A673 (cell line): ENCODE results near the gene BPIFB2. TPM values are rescaled to one million over a fixed set of nuclear protein-coding genes. Genes with fewer than 3 reads are reported as not detected.

ENCODE experiments used
- BruUV-seq: library from RNA; stranded (reverse); fragments of 400-500 nt; replicated peaks from 2 replicates; lab custom pipeline; 2021; lab: Mats Ljungman, UMichigan
- CTCF ChIA-PET: fragments of 300-600 bp; sonication (Branson Sonifier 250); formaldehyde crosslinking; loops from one replicate; lab custom pipeline; 2022; ENCODE audit warnings: antibody characterized with exemption; lab: Charles Lee
- POLR2A ChIA-PET: fragments of 300-600 bp; sonication (Branson Sonifier 250); formaldehyde crosslinking; loops from one replicate; lab custom pipeline; 2022; ENCODE audit warnings: antibody characterized with exemption; ENCODE audit not compliant: low non-redundant PET; lab: Charles Lee
- DNase-seq: peaks from one replicate; pipeline ENCODE4 v3.0.0-alpha.2; 2015; ENCODE audit warnings: low spot score
- H3K27ac ChIP-seq: fragments of 200-600 bp; sonication (generic); 2 replicates; pipeline ENCODE4 v1.5.1; 2016; ENCODE audit warnings: mixed run types, low read depth, mild to moderate bottlenecking, mixed read lengths, antibody characterized with exemption, low read length; ENCODE audit not compliant: poor library complexity, severe bottlenecking
- H3K27me3 ChIP-seq: fragments of 200-600 bp; sonication (generic); replicated peaks from 2 replicates; pipeline ENCODE4 v1.6.1; 2017; ENCODE audit warnings: mixed run types, low read depth, mild to moderate bottlenecking, mixed read lengths, antibody characterized with exemption, low read length; ENCODE audit not compliant: insufficient read depth, poor library complexity
- H3K36me3 ChIP-seq: fragments of 200-600 bp; sonication (generic); 2 replicates; pipeline ENCODE4 v1.6.1; 2016; ENCODE audit warnings: mixed run types, mild to moderate bottlenecking, mixed read lengths, antibody characterized with exemption, low read length; ENCODE audit not compliant: insufficient read depth, poor library complexity, severe bottlenecking
- H3K4me1 ChIP-seq: fragments of 200-600 bp; sonication (generic); 2 replicates; pipeline ENCODE4 v1.6.1; 2017; ENCODE audit warnings: mixed run types, mild to moderate bottlenecking, mixed read lengths, antibody characterized with exemption, low read length; ENCODE audit not compliant: insufficient read depth, poor library complexity, severe bottlenecking
- H3K4me3 ChIP-seq: fragments of 200-600 bp; sonication (generic); 2 replicates; pipeline ENCODE4 v1.5.1; 2016; ENCODE audit warnings: low read depth, mixed run types, mild to moderate bottlenecking, mixed read lengths, low read length; ENCODE audit not compliant: poor library complexity, severe bottlenecking
- H3K9me3 ChIP-seq: fragments of 200-600 bp; sonication (generic); 2 replicates; pipeline ENCODE4 v1.6.1; 2016; ENCODE audit warnings: mixed run types, low read depth, mild to moderate bottlenecking, mixed read lengths, antibody characterized with exemption, low read length; ENCODE audit not compliant: poor library complexity, severe bottlenecking
- CTCF ChIP-seq: fragments of 300-800, 200-600 bp; sonication (generic); conservative IDR thresholded peaks from 2 replicates; pipeline ENCODE4 v1.5.1; 2017; ENCODE audit warnings: low read depth, mild to moderate bottlenecking, antibody characterized with exemption, low read length, moderate library complexity, mixed read lengths
- EZH2 ChIP-seq: fragments of 200-600 bp; sonication (generic); IDR thresholded peaks from 2 replicates; pipeline ENCODE4 v1.6.1; 2017; ENCODE audit warnings: borderline replicate concordance, low read depth, mild to moderate bottlenecking, mixed read lengths, antibody characterized with exemption, low read length; ENCODE audit not compliant: poor library complexity, severe bottlenecking
- intact Hi-C: fragments of 100-400 bp; cut with micrococcal nuclease; formaldehyde crosslinking; loops from one replicate; pipeline ENCODE4 v1.10.0; 2022; ENCODE audit not compliant: unreplicated experiment
- total RNA-seq: library from RNA; stranded (reverse); gene quantifications from 2 replicates; pipeline ENCODE4 v1.2.3, GENCODE V29; 2021

The BPIFB2 gene
- total RNA-seq, 1 experiment from 2014 or later: not detected

GRCh38 chr20:33015114-33015484 is 7.6 kb downstream of the BPIFB2 start:
- DNase-seq: no peak
- POLR2A ChIA-PET: interaction anchor here (0.6 kb wide), 1 partner anchor 45 kb away, joined by 3 read pairs; no protein-coding TSS in a partner anchor
- Histone ChIP-seq H3K36me3 (no peaks in the 10 kb centered on the region), H3K4me3 (no peak overlapping the region), H3K27me3 (peaks cover 61% of the 10 kb centered on the region), H3K27ac (no peak overlapping the region), H3K4me1 (no peaks in the 10 kb centered on the region), H3K9me3 (no peaks in the 10 kb centered on the region)
- BruUV-seq: no TSS peak
- TF ChIP-seq EZH2: no peak
- no peak for TF ChIP-seq CTCF
- intact Hi-C loops: no loop called here
- CTCF ChIA-PET: no interaction called here

- no TSS peak for BruUV-seq
- ChIA-PET POLR2A (interaction anchor here (0.6 kb wide), 1 partner anchor 44 kb away, joined by 3 read pairs; no protein-coding TSS in a partner anchor), CTCF (no interaction called here)
- H3K4me1 ChIP-seq: no peaks in the 10 kb centered on the region
- intact Hi-C loops: no loop called here
- H3K4me3 ChIP-seq: no peak overlapping the region
- TF ChIP-seq EZH2 (no peak), CTCF (no peak)
- H3K27ac ChIP-seq: no peak overlapping the region
- H3K9me3 ChIP-seq: no peaks in the 10 kb centered on the region
- H3K36me3 ChIP-seq: no peaks in the 10 kb centered on the region
- H3K27me3 ChIP-seq: peaks cover 56% of the 10 kb centered on the region
- DNase-seq: no peak
Measured at GRCh38 chr20:33015700-33016580, 8.4 kb downstream of the BPIFB2 start.

GRCh38 chr20:33016581-33017109 is 9.1 kb downstream of the BPIFB2 start:
- no peaks in the 10 kb centered on the region for H3K36me3 ChIP-seq
- no peaks in the 10 kb centered on the region for H3K9me3 ChIP-seq
- BruUV-seq: no TSS peak
- TF ChIP-seq EZH2: no peak
- TF ChIP-seq CTCF: no peak
- H3K27ac ChIP-seq: no peak overlapping the region
- intact Hi-C loops: no loop called here
- peaks cover 50% of the 10 kb centered on the region for H3K27me3 ChIP-seq
- no peak for DNase-seq
- ChIA-PET POLR2A (no interaction called here), CTCF (no interaction called here)
- H3K4me1 ChIP-seq: no peaks in the 10 kb centered on the region
- H3K4me3 ChIP-seq: no peak overlapping the region
